Osteoblast (primary cell): ENCODE data around the gene ZNRF4. TPM values are rescaled to one million over a fixed set of nuclear protein-coding genes. Genes with fewer than 3 reads are reported as not detected.
A peak's percentile ranks its signal among the peaks of the same experiment; 100 is the strongest.

Source experiments
- DNase-seq: peaks from one replicate; pipeline ENCODE4 v3.0.0; 2011; ENCODE audit warnings: low spot score, mixed read lengths; ENCODE audit not compliant: insufficient read length; ENCODE audit errors: missing footprints
- H2AFZ ChIP-seq: 2 replicates; pipeline ENCODE4 v1.6.0; 2011; ENCODE audit warnings: mild to moderate bottlenecking, low read length
- H3K27ac ChIP-seq: 2 replicates; pipeline ENCODE4 v1.5.1; 2011; ENCODE audit warnings: mild to moderate bottlenecking, low read depth, low read length, moderate library complexity
- H3K27me3 ChIP-seq: 2 replicates; pipeline ENCODE4 v1.6.0; 2012; ENCODE audit warnings: mild to moderate bottlenecking, control low read depth, inconsistent platforms, low read length, moderate library complexity; ENCODE audit not compliant: insufficient read depth
- H3K36me3 ChIP-seq: 2 replicates; pipeline ENCODE4 v1.5.1; 2011; ENCODE audit warnings: mild to moderate bottlenecking, low read length, control low read depth, moderate library complexity; ENCODE audit not compliant: insufficient read depth
- H3K4me1 ChIP-seq: 2 replicates; pipeline ENCODE4 v1.5.1; 2011; ENCODE audit warnings: mild to moderate bottlenecking, low read length, control low read depth, moderate library complexity; ENCODE audit not compliant: insufficient read depth
- H3K4me2 ChIP-seq: 2 replicates; pipeline ENCODE4 v1.6.0; 2011; ENCODE audit warnings: mild to moderate bottlenecking, low read length; ENCODE audit not compliant: insufficient read depth
- H3K4me3 ChIP-seq: fragments of 200-600 bp; sonication (generic); 3 replicates; pipeline ENCODE4 v1.5.1; 2012; ENCODE audit warnings: mild to moderate bottlenecking, low read length, inconsistent platforms; ENCODE audit not compliant: insufficient read depth
- H3K79me2 ChIP-seq: 2 replicates; pipeline ENCODE4 v1.6.0; 2012; ENCODE audit warnings: mild to moderate bottlenecking, low read length, control low read depth, inconsistent platforms; ENCODE audit not compliant: insufficient read depth
- H3K9me3 ChIP-seq: 2 replicates; pipeline ENCODE4 v1.5.1; 2011; ENCODE audit warnings: low read depth, low read length, control low read depth
- H4K20me1 ChIP-seq: 2 replicates; pipeline ENCODE4 v1.6.0; 2012; ENCODE audit warnings: mild to moderate bottlenecking, low read length, control low read depth; ENCODE audit not compliant: insufficient read depth
- total RNA-seq: library from RNA; depleted of rRNA; stranded (reverse); fragments of >200 nt; gene quantifications from 2 replicates; pipeline ENCODE4 v1.2.3, GENCODE V29; 2012
- TF ChIP-seq, protein P1 (sequence below): IDR thresholded peaks from 2 replicates; pipeline ENCODE4 v1.5.1; 2011; ENCODE audit warnings: mild to moderate bottlenecking, low read depth, low read length, moderate library complexity; ENCODE audit errors: extremely low read depth

Gene ZNRF4
- total RNA-seq, 1 donor, result not detected

DNA sequence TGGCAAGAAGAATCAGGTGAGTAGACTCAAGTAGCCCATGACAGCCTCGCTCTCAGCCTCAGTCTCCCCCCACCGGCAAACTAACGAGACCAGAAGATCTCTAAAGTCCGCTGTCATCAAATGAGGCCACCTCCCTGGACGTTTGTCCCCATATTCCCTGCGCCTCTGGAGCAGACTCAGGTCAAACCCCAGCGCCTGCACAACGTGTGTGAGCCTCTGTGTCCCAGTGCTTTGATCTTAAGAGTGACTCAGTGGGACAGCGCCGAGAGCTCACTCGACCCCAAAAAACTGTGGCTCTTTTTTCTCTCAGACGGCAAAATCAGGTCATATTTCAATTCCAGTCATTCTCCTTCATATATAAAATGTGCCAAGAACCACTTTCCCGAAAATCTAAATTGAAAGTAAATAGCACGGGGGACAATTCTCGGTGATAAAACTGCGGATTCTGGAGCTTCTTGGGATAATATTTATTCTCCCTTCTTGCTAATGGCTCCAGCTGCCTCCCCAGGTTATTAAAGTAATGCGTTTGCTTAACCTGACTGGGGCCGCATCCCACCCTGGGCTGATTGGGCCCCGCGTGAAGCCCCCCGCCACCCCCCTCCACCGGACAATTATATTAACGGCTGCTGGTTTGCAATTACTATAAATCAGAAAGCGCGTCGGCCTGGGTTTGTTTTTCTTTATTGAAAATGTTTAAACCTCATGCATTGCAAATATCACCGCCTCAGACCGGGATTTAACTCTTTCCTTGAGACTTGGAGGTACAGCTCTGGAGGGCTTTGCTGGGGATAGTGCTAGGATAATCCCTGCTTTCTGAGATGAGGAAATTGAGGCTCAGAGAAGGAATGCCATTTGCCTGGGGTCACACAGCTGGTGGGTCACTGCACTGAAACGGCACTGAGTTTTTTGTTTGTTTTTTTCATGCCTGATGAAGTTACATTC is 37.5 kb upstream of the ZNRF4 start:
- TF ChIP-seq, protein P1, sequence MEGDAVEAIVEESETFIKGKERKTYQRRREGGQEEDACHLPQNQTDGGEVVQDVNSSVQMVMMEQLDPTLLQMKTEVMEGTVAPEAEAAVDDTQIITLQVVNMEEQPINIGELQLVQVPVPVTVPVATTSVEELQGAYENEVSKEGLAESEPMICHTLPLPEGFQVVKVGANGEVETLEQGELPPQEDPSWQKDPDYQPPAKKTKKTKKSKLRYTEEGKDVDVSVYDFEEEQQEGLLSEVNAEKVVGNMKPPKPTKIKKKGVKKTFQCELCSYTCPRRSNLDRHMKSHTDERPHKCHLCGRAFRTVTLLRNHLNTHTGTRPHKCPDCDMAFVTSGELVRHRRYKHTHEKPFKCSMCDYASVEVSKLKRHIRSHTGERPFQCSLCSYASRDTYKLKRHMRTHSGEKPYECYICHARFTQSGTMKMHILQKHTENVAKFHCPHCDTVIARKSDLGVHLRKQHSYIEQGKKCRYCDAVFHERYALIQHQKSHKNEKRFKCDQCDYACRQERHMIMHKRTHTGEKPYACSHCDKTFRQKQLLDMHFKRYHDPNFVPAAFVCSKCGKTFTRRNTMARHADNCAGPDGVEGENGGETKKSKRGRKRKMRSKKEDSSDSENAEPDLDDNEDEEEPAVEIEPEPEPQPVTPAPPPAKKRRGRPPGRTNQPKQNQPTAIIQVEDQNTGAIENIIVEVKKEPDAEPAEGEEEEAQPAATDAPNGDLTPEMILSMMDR, result no peak
- Histone ChIP-seq H3K4me3 (peak overlapping the region; percentile 41), H3K9me3 (no peaks in the 10 kb centered on the region), H3K79me2 (no peaks in the 10 kb centered on the region), H2AFZ (no peak overlapping the region), H3K27ac (no peak overlapping the region), H3K36me3 (no peaks in the 10 kb centered on the region), H4K20me1 (no peaks in the 10 kb centered on the region), H3K4me2 (peak overlapping the region; percentile 60), H3K27me3 (peaks cover 29% of the 10 kb centered on the region), H3K4me1 (no peaks in the 10 kb centered on the region)
- DNase-seq, result no peak

DNA sequence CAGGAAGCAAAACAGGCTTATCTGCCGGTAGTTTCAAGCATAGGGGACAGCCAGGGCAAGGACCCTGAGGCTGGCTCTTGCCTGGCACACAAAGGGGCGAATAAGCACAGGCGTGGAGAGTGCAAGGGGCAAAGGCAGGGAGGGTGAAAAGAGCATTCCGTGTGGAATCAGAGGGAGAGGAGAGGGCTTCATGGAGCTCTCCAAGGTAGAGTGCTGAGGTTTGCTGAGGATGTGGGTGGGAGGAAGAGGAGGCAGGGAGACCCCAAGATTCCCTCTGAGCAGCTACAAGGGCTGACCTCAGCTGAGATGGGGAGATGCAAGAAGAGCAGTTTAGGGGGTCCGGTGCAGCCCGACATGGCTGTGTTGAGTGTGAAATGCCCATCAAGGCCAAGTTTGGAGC is 36.5 kb upstream of the ZNRF4 start:
- H3K4me3 ChIP-seq, result no peak overlapping the region
- H3K36me3 ChIP-seq, result no peaks in the 10 kb centered on the region
- DNase-seq, result no peak
- peaks cover 29% of the 10 kb centered on the region for H3K27me3 ChIP-seq
- H3K27ac ChIP-seq, result no peak overlapping the region
- H4K20me1 ChIP-seq, result no peaks in the 10 kb centered on the region
- H3K4me2 ChIP-seq, result no peak overlapping the region
- H3K4me1 ChIP-seq, result no peaks in the 10 kb centered on the region
- no peaks in the 10 kb centered on the region for H3K9me3 ChIP-seq
- TF ChIP-seq, protein P1, result no peak
- H2AFZ ChIP-seq, result no peak overlapping the region
- no peaks in the 10 kb centered on the region for H3K79me2 ChIP-seq

DNA sequence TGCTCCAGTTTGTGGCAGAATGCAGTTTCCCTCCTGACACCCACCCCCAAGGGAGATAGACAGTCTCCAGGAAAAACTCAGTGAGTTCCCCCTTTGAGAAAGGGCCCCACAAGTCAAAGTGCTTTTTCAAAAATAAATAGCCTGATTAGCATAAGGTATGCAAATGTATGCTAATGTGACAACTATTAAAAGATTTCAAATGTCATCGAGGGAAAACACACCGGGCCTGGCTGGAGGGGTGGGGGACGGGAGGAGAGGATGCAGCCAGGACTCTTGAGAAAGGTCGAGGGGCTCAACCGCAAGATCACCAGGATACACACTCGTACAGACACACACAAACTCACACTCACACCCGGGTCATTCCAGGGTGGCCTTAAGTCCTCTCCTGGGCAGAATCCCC is 34.3 kb upstream of the ZNRF4 start:
- Histone ChIP-seq H3K27me3 (peaks cover 22% of the 10 kb centered on the region), H2AFZ (no peak overlapping the region), H3K4me3 (no peak overlapping the region), H3K4me1 (no peaks in the 10 kb centered on the region), H3K9me3 (no peaks in the 10 kb centered on the region), H3K4me2 (no peak overlapping the region), H4K20me1 (no peaks in the 10 kb centered on the region), H3K27ac (no peak overlapping the region), H3K36me3 (no peaks in the 10 kb centered on the region), H3K79me2 (no peaks in the 10 kb centered on the region)
- TF ChIP-seq, protein P1, result no peak
- no peak for DNase-seq

DNA sequence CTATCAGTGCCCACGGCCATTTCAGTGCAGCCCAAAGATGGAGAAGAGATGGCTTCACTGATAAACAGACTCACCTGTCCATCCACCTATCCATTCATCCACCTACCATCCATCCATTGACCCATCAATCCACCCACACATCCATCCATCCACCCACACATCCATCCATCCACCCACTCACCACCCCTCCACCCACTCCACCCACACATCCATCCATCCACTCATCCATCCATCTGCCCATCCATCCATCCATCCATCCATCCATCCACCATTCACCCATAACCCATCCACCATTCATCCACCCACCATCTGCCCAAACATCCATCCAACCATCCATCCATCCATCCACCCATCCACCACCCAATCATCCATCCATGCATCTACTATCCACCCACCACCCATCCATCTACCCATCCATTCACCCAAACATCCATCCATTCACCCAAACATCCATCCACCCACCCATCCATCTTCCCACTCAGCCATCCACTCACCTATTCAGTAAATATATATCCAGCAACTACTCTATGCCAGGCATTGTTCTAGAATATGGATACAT is 31.6 kb upstream of the ZNRF4 start:
- Histone ChIP-seq H3K4me1 (no peaks in the 10 kb centered on the region), H3K27me3 (peaks cover 21% of the 10 kb centered on the region), H3K4me2 (no peak overlapping the region), H2AFZ (no peak overlapping the region), H3K79me2 (no peaks in the 10 kb centered on the region), H4K20me1 (no peaks in the 10 kb centered on the region), H3K9me3 (no peaks in the 10 kb centered on the region), H3K36me3 (no peaks in the 10 kb centered on the region), H3K27ac (no peak overlapping the region), H3K4me3 (no peak overlapping the region)
- TF ChIP-seq, protein P1, result no peak
- no peak for DNase-seq
